SH-SY5Y (cell line): ENCODE results near the gene XRCC5.

ENCODE experiments used
- GATA2 ChIP-seq: IDR thresholded peaks from 2 replicates; pipeline ENCODE4 v1.6.1; 2011; ENCODE audit warnings: mild to moderate bottlenecking, low read depth, low read length
- GATA3 ChIP-seq: IDR thresholded peaks from 2 replicates; pipeline ENCODE4 v1.6.1; 2011; ENCODE audit warnings: low read depth, mild to moderate bottlenecking, low read length, moderate library complexity

DNA sequence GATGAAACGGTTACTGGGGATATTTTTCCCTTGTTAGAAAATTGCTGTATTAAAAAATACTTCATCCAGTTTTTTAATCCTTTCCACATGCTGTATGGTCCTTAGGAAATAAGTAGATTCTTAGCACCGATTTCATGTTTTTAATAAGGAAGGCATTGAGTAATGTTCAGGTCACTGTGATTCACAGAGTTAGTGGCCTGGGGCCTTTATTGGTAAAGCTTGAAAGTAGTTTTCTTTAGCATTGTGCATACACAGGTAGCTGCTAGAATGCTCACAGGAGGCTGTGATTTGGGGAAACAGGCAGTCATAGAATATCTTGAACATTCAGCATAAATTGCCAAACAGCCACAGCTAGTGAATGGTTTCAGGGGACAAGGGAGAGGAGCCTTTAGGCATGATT, 79.8 kb downstream of the XRCC5 start:
- TF ChIP-seq GATA2 (no peak), GATA3 (no peak)
